Adrenal gland (tissue), 12 donors: ENCODE data around the gene DDX25. TPM values are rescaled to one million over a fixed set of nuclear protein-coding genes. Genes with fewer than 3 reads are reported as not detected.

Experiments used
- DNase-seq, 7 donors: peaks; one replicate each; pipeline ENCODE4 v3.0.0-alpha.2; 2019 to 2020
- H3K27ac ChIP-seq, 5 donors: fragments of 200-600 bp; sonication (generic) in 4 of 5; 1 replicate in 3 of 5; 2 replicates in 2 of 5; pipeline versions ENCODE4 v1.5.1 to v1.8.0; 2016 to 2020; ENCODE audit warnings: mild to moderate bottlenecking in 1 of 5
- H3K27me3 ChIP-seq: fragments of 200-600 bp; 2 replicates; pipeline ENCODE4 v1.8.0; 2021
- H3K36me3 ChIP-seq, 2 donors: fragments of 200-600 bp; replicated peaks in 1 of 2; 1 replicate in 1 of 2; 2 replicates in 1 of 2; pipeline versions ENCODE4 v1.5.1 to v1.8.0; 2018 to 2022
- H3K4me1 ChIP-seq, 2 donors: fragments of 200-600 bp; replicated peaks in 1 of 2; 1 replicate in 1 of 2; 2 replicates in 1 of 2; pipeline versions ENCODE4 v1.5.1 to v1.8.0; 2018 to 2021
- H3K4me3 ChIP-seq, 4 donors: fragments of 200-600 bp; sonication (generic) in 3 of 4; one replicate each; pipeline ENCODE4 v1.5.1; 2016 to 2018
- H3K9me3 ChIP-seq, 3 donors: fragments of 200-600 bp; sonication (generic) in 1 of 3; replicated peaks in 1 of 3; 1 replicate in 2 of 3; 2 replicates in 1 of 3; pipeline versions ENCODE4 v1.5.1 to v1.8.0; 2016 to 2021
- POLR2A ChIP-seq, 2 donors: fragments of 450-650 bp; IDR thresholded peaks; one replicate each; pipeline ENCODE4 v1.6.1; 2017; ENCODE audit warnings: antibody characterized with exemption in 2 of 2, mild to moderate bottlenecking in 2 of 2, moderate library complexity in 1 of 2
- WGBS, 4 donors: extraction: QIAGEN DNeasy Blood & Tissue Kit in 2 of 4; methylation state at CpG; one replicate each; pipeline versions ENCODE4 v1.1.5 to v1.1.7; 2013 to 2017; 5-methylcytosine and 5-hydroxymethylcytosine counted together
- intact Hi-C, 2 donors: fragments of 100-400 bp; cut with DNase I; formaldehyde crosslinking; loops; one replicate each; pipeline versions ENCODE4 v1.14.1 to v1.15.0; 2022 to 2023
- polyA plus RNA-seq, 3 donors: library from polyadenylated mRNA; stranded (reverse); fragments of 200-250 nt in 2 of 3; fragments of 350-450 nt in 1 of 3; fragmentation: Illumina TruSeq in 1 of 3; extraction: RNeasy Lipid Tissue Mini Kit (QIAGEN cat#74804) in 1 of 3; gene quantifications; one replicate each; pipeline ENCODE4 v1.2.3, GENCODE V29; 2013 to 2014
- total RNA-seq, 9 donors: library from RNA; depleted of rRNA in 4 of 9; stranded (reverse); fragments of >200 nt in 4 of 9; fragments of 120-200 nt in 1 of 9; fragmentation: NEBNext Ultra II Directional in 1 of 9; extraction: Animal tissue kit (Norgen Biotek cat#: 25700) in 1 of 9; gene quantifications; one replicate each; pipeline versions ENCODE4 v1.1.0 to v1.2.4, GENCODE V29; 2013 to 2023
- TF ChIP-seq, protein P1 (sequence below), 6 experiments: fragments of 450-650 bp in 4 of 6; fragments of 200-600 bp in 2 of 6; sonication (generic) in 1 of 6; IDR thresholded peaks; 1 replicate in 5 of 6; 2 replicates in 1 of 6; pipeline versions ENCODE4 v1.5.1 to v1.8.0; 2016 to 2021; ENCODE audit warnings: antibody characterized with exemption in 6 of 6, mild to moderate bottlenecking in 2 of 6, moderate library complexity in 1 of 6
- donor health status: healthy with polysubstance abuse.
- donor health status: Bipolar disorder and iron deficiency.
- donor health status: DM: yes; HTN: yes; CAD: no.
- donor health status: DM: no; HTN: no; CAD: no.
- donor health status: DM: no; HTN: no; CAD: no.
- donor health status: DM: yes; HTN: yes; CAD: no.

The DDX25 gene
- total and polyA plus RNA-seq, 12 donors: 0.18 to 7.4 (median 0.98) TPM; not detected in 3

DNA sequence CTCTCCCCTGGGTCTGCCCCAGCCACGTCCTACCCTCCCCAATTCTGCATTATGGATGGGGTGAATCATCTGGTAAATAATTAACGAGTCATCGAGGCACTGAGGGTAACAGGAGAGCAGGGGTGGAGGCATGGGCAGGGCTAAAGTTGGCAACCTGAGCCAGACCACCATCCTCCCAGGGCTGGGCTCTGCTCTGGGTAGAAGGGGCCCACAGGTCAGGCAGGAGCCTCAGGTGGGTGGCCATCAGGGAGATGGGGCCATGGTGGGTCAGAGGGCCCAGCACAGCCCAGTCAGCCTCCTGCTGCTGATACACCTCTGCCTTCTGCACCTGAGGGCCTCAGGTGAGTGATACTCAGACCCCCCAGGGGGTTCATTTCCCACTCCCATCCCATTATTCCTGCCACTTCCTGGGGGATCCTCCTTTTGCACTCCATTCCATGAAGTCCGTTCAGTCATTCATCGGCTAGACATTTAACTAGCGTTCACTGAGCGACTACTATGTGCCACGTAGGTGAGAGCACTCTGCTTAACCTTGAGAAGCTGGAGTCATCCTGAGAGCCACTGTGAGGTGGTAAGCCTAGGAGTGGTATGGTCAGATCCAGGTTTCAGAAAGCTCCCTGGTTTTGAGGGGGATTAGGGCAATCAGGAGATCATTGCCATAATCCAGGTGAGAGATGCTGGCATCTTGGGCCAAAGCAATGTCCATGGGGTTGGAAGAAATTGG, 41.7 kb downstream of the DDX25 start, which contains the start of gene VSIG10L2:
VSIG10L2 (plus strand) TSS at position 248 of the 724 bp plus-strand sequence; CDS start at position 260, 12 bp downstream.
- 73 to 78% (median 77%) methylated on average over 7 to 8 of the region's 8 CpGs for WGBS, 4 donors
- no peak for TF ChIP-seq POLR2A (IDR thresholded peaks at IDR 0.05)
- TF ChIP-seq, protein P1, sequence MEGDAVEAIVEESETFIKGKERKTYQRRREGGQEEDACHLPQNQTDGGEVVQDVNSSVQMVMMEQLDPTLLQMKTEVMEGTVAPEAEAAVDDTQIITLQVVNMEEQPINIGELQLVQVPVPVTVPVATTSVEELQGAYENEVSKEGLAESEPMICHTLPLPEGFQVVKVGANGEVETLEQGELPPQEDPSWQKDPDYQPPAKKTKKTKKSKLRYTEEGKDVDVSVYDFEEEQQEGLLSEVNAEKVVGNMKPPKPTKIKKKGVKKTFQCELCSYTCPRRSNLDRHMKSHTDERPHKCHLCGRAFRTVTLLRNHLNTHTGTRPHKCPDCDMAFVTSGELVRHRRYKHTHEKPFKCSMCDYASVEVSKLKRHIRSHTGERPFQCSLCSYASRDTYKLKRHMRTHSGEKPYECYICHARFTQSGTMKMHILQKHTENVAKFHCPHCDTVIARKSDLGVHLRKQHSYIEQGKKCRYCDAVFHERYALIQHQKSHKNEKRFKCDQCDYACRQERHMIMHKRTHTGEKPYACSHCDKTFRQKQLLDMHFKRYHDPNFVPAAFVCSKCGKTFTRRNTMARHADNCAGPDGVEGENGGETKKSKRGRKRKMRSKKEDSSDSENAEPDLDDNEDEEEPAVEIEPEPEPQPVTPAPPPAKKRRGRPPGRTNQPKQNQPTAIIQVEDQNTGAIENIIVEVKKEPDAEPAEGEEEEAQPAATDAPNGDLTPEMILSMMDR (IDR thresholded peaks at IDR 0.05): no peak
- intact Hi-C loops: loop anchor here in 1 of 2 donors (10.0 kb wide), 1 partner anchor 239 kb away; no protein-coding TSS in a partner anchor
- Histone ChIP-seq H3K36me3 (no peaks in the 10 kb centered on the region), H3K4me3 (no peak within 1 kb of the TSS), H3K27me3 (no peaks in the 10 kb centered on the region), H3K4me1 (no peaks in the 10 kb centered on the region), H3K9me3 (no peaks in the 10 kb centered on the region), H3K27ac (no peak within 1 kb of the TSS)
- peak in 1 of 7 donors; percentile 35 for DNase-seq

DNA sequence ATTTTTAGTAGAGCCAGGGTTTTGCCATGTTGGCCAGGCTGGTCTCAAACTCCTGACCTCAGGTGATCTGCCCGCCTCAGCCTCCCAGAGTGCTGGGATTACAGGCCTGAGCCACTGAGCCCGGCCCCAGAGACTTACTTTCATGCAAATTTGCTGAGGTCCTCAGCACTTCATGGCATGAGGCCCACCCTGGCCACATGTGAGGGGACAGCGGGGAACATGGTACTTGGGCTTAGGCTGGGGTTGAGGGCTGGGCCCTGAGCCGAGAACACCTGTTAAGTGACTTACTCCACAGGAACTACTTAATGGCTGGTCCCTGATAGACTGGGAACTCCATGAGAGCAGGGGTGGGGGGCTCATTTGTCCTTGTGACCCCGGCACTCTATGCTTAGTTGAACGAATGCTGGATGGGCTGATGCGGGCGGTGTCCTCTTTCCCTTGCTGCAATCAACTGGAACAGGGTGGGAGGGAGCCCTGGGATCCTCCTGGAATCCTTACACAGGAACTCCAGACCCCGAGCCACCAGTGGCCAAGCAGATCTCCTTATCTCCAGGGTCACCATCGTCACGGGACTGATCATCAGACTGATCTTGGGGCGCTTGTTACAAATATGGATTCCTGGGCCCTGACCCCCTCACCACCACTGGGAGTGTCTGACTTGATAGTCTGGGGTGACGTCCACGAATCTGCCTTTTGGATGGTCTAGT, 42.6 kb downstream of the DDX25 start:
- no peak overlapping the region for H3K27ac ChIP-seq
- peaks cover 0 to 3% of the 10 kb centered on the region in 2 donors for H3K4me1 ChIP-seq
- TF ChIP-seq POLR2A (IDR thresholded peaks at IDR 0.05): no peak
- TF ChIP-seq, protein P1 (IDR thresholded peaks at IDR 0.05): no peak
- H3K9me3 ChIP-seq: no peaks in the 10 kb centered on the region
- intact Hi-C loops: loop anchor here in 1 of 2 donors (10.0 kb wide), 1 partner anchor 238 kb away; no protein-coding TSS in a partner anchor
- H3K27me3 ChIP-seq: no peaks in the 10 kb centered on the region
- no peaks in the 10 kb centered on the region for H3K36me3 ChIP-seq
- DNase-seq: peak in 1 of 7 donors; percentile 37
- WGBS, 4 donors: 90 to 95% (median 91%) methylated on average over 10 to 14 of the region's 14 CpGs
- H3K4me3 ChIP-seq: no peak overlapping the region

DNA sequence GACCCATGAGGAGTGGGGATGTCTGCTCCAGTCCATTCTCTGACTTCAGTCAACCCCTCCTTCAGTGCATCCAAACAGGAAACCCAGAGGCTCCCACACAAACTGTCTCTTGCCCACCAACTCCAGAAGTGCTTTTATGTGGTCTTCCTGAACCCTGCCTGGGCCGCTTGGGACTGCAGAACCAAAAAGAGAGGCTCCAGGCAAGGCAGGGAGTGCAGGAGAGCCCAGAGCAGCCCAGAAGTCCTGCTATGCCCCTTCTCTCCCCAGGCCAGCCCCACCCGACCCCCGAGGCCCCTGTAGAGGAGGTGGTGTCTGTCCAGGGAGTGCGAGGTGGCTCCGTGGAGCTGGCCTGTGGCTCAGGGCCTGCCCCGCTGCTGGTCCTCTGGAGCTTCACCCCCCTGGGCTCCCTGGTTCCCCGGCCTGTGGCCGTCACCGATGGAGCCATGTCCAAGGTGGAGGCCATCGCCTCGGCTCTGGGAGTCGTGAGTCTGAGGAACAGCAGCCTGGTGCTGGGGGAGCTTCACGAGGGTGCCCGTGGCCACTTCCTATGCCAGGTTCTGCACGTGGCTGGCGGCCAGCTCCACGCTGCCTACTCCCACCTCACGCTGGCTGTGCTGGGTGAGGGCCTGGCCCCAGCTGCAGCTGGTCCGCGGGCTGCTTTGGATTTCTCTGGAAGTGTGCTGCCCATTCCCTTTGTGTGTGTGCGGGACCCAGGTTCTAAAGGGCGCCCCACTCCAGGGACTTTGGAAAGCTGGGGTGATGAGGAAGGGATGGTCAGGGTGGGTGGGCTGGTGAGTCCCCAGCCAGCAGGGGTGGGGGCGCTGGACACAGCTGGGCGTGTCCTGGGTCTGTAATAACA, 43.3 kb downstream of the DDX25 start:
- H3K36me3 ChIP-seq: no peaks in the 10 kb centered on the region
- H3K27ac ChIP-seq: no peak overlapping the region
- H3K4me3 ChIP-seq: no peak overlapping the region
- peak in 1 of 7 donors; percentile 10 for DNase-seq
- 81 to 92% (median 88%) methylated on average over 11 to 24 of the region's 24 CpGs for WGBS, 4 donors
- peaks cover 0 to 3% of the 10 kb centered on the region in 2 donors for H3K4me1 ChIP-seq
- H3K9me3 ChIP-seq: no peaks in the 10 kb centered on the region
- intact Hi-C loops: loop anchor here in 1 of 2 donors (10.0 kb wide), 1 partner anchor 237 kb away; no protein-coding TSS in a partner anchor
- TF ChIP-seq, protein P1 (IDR thresholded peaks at IDR 0.05): no peak
- TF ChIP-seq POLR2A (IDR thresholded peaks at IDR 0.05): no peak
- H3K27me3 ChIP-seq: no peaks in the 10 kb centered on the region
